ENCODE measurements around the gene GRK2. TPM values are rescaled to one million over a fixed set of nuclear protein-coding genes. Genes with fewer than 3 reads are reported as not detected.

The GRK2 gene
- total and polyA plus RNA-seq, 5 donors from 2014 or later: 13.2 to 295 (median 25.4) TPM

DNA sequence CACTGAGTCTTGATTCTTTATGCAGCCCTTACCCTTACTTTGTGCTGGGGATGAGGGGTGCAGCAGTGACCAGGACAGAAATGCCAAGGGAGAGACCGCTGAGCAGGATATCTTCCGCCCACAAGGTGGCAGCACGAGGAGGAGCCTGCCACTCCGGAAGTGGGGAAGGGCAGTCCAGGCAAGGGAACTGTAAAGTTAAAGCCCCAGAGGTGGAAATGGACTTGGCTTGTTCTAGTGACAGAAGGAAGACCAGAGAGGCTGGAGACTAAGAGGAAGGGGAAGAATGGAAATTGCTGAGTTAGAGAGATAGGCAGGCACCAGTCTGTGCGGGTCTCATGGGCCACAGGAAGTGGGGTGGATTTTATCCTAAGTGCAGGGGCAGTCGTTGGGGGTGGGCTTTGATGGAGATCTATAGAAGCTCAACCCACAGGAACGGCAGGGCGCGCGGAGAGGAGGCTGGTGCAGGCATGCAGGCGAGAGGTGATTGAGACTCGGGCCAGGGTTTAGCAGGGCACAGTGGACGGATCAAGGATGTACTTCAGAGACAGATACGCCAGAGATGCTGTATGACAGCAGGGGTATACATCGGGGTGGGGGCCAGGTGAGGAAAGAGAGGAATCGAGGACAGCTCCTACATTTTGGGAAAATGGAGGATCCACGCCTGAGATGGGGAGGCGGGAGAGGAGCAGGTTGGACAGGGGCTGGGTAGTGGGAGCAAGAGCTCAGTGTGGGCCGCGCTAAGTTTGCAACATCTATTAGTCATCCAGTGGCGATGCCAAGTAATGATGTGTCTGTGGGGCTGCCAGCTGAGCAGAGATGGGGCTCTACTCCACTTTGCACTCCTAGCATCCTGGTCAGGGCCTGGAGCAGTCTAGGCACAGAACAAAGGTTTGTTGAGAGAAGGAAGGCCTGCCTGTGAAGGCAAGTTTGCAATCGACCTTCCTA, 3.3 kb upstream of the GRK2 start:
- peaks cover 9% of the 10 kb centered on the region for H3K36me3 Mint-ChIP-seq
- no peaks in the 10 kb centered on the region for H3K9me3 ChIP-seq (ENCODE audit: control insufficient read depth in 2 of 2, low read length in 2 of 2)
- H3K4me3 Mint-ChIP-seq: peak overlapping the region; percentile 38 to 84 (median 73)
- H3K27me3 ChIP-seq (ENCODE audit: control insufficient read depth, insufficient read depth, low read length): peaks cover 2% of the 10 kb centered on the region
- no peak overlapping the region for H3K27ac ChIP-seq (ENCODE audit: insufficient read depth, low read length, poor library complexity, severe bottlenecking)
- peak overlapping the region in 2 of 3 donors; percentile 48 to 81 for H3K27ac Mint-ChIP-seq
- peak; percentile 47 to 51 for ATAC-seq (ENCODE audit: low read depth in 2 of 2)
- peak; percentile 64 to 82 (median 71) for DNase-seq
- no peaks in the 10 kb centered on the region for H3K36me3 ChIP-seq (ENCODE audit: control insufficient read depth, insufficient read depth, low read length)
- peaks cover 0 to 3% (median 0%) of the 10 kb centered on the region in 7 donors for H3K9me3 Mint-ChIP-seq
- H3K4me1 ChIP-seq (ENCODE audit: control insufficient read depth, insufficient read depth, low read length, poor library complexity, severe bottlenecking): peaks cover 34% of the 10 kb centered on the region
- peaks cover 11% of the 10 kb centered on the region for H3K27me3 Mint-ChIP-seq
- H3K4me3 ChIP-seq (ENCODE audit: low read depth, low read length): peak overlapping the region; percentile 53
- H3K4me1 Mint-ChIP-seq: peaks cover 9 to 55% (median 35%) of the 10 kb centered on the region in 4 donors

- Histone ChIP-seq H3K27me3 (ENCODE audit: control insufficient read depth, insufficient read depth, low read length) (peaks cover 2% of the 10 kb centered on the region), H3K4me1 (ENCODE audit: control insufficient read depth, insufficient read depth, low read length, poor library complexity, severe bottlenecking) (peaks cover 47% of the 10 kb centered on the region), H3K4me3 (ENCODE audit: low read depth, low read length) (no peak overlapping the region), H3K36me3 (ENCODE audit: control insufficient read depth, insufficient read depth, low read length) (peaks cover 2% of the 10 kb centered on the region), H3K9me3 (ENCODE audit: control insufficient read depth in 2 of 2, low read length in 2 of 2) (no peaks in the 10 kb centered on the region), H3K27ac (ENCODE audit: insufficient read depth, low read length, poor library complexity, severe bottlenecking) (no peak overlapping the region)
- Mint-ChIP-seq H3K27ac (peak overlapping the region; percentile 6 to 91 (median 86)), H3K36me3 (peaks cover 12% of the 10 kb centered on the region), H3K4me3 (peak overlapping the region; percentile 70 to 95 (median 90)), H3K4me1 (peaks cover 12 to 64% (median 44%) of the 10 kb centered on the region in 4 donors), H3K9me3 (peaks cover 0 to 3% (median 0%) of the 10 kb centered on the region in 7 donors), H3K27me3 (peaks cover 14% of the 10 kb centered on the region)
- ATAC-seq (ENCODE audit: low read depth in 2 of 2): no peak
- no peak for DNase-seq
Measured at GRCh38 chr11:67264260-67264659, 2.0 kb upstream of the GRK2 start.

DNA sequence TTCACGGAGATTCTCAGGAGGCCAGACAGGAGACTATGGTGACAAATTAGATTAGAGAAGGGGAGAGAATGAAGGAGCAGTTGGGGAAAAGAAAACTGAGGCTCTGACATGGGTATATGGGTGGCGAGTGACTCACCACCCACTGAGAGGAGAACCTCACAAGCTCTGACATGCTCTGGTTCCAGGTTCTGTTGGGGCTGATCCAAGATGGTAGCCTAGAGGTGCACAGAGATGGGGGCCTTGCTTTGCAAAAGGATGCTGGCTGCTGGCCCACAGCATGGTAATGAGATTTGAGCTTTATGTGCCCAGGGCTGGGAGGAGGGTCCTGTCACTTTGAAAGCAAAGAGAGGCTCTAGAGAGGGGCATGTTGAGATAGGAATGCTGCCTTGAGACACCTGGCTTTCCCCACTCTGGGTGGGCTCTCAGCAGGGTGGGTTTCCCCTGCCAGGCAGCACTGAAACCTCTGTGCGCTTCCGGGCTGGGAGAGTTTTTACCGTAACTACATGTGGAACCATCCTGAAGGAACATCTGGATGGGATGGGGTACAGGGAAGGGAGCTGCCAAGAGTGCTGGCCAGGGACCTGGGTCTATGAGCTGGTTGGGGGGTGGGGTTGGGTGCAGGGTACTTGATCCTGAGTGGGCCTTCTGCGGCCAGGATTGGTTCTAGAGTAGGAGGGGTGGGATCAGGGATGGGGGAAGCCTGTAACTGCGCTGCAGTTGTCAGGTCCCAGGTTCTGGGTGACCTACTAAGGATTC, 1.2 kb upstream of the GRK2 start:
- Mint-ChIP-seq H3K27ac (peak overlapping the region; percentile 86 to 91 (median 90)), H3K4me3 (peak overlapping the region; percentile 82 to 95 (median 89)), H3K36me3 (peaks cover 13% of the 10 kb centered on the region), H3K9me3 (peaks cover 0 to 3% (median 0%) of the 10 kb centered on the region in 7 donors), H3K4me1 (peaks cover 12 to 68% (median 42%) of the 10 kb centered on the region in 4 donors), H3K27me3 (peaks cover 14% of the 10 kb centered on the region)
- Histone ChIP-seq H3K4me3 (ENCODE audit: low read depth, low read length) (no peak overlapping the region), H3K36me3 (ENCODE audit: control insufficient read depth, insufficient read depth, low read length) (peaks cover 5% of the 10 kb centered on the region), H3K9me3 (ENCODE audit: control insufficient read depth in 2 of 2, low read length in 2 of 2) (no peaks in the 10 kb centered on the region), H3K27me3 (ENCODE audit: control insufficient read depth, insufficient read depth, low read length) (peaks cover 2% of the 10 kb centered on the region), H3K4me1 (ENCODE audit: control insufficient read depth, insufficient read depth, low read length, poor library complexity, severe bottlenecking) (peaks cover 55% of the 10 kb centered on the region), H3K27ac (ENCODE audit: insufficient read depth, low read length, poor library complexity, severe bottlenecking) (peak overlapping the region; percentile 55)
- ATAC-seq (ENCODE audit: low read depth in 2 of 2) (no peak), DNase-seq (no peak)

GRCh38 chr11:67265633-67266448, 432 bp upstream of the GRK2 start:
- Histone ChIP-seq H3K9me3 (ENCODE audit: control insufficient read depth in 2 of 2, low read length in 2 of 2) (no peaks in the 10 kb centered on the region), H3K27ac (ENCODE audit: insufficient read depth, low read length, poor library complexity, severe bottlenecking) (peak overlapping the region; percentile 55), H3K27me3 (ENCODE audit: control insufficient read depth, insufficient read depth, low read length) (peaks cover 2% of the 10 kb centered on the region), H3K36me3 (ENCODE audit: control insufficient read depth, insufficient read depth, low read length) (peaks cover 5% of the 10 kb centered on the region), H3K4me3 (ENCODE audit: low read depth, low read length) (peak overlapping the region; percentile 41), H3K4me1 (ENCODE audit: control insufficient read depth, insufficient read depth, low read length, poor library complexity, severe bottlenecking) (peaks cover 63% of the 10 kb centered on the region)
- peak overlapping the region; percentile 82 to 95 (median 89) for H3K4me3 Mint-ChIP-seq
- DNase-seq (peak; percentile 69 to 77 (median 71)), ATAC-seq (ENCODE audit: low read depth in 2 of 2) (peak; percentile 52 to 63)
- peaks cover 14% of the 10 kb centered on the region for H3K27me3 Mint-ChIP-seq
- peaks cover 12 to 72% (median 48%) of the 10 kb centered on the region in 4 donors for H3K4me1 Mint-ChIP-seq
- peak overlapping the region; percentile 86 to 91 (median 90) for H3K27ac Mint-ChIP-seq
- peaks cover 0 to 3% (median 0%) of the 10 kb centered on the region in 7 donors for H3K9me3 Mint-ChIP-seq
- peaks cover 21% of the 10 kb centered on the region for H3K36me3 Mint-ChIP-seq

GRCh38 chr11:67267188-67268080, 1.2 kb downstream of the GRK2 start:
- Mint-ChIP-seq H3K36me3 (peaks cover 24% of the 10 kb centered on the region), H3K9me3 (peaks cover 0 to 3% (median 0%) of the 10 kb centered on the region in 7 donors), H3K4me3 (peak overlapping the region; percentile 97 to 99 (median 98)), H3K4me1 (peaks cover 12 to 78% (median 56%) of the 10 kb centered on the region in 4 donors), H3K27me3 (peaks cover 8% of the 10 kb centered on the region), H3K27ac (peak overlapping the region; percentile 95 to 96 (median 96))
- H3K4me1 ChIP-seq (ENCODE audit: control insufficient read depth, insufficient read depth, low read length, poor library complexity, severe bottlenecking): peaks cover 67% of the 10 kb centered on the region
- DNase-seq (peak in 2 of 3 donors; percentile 49 to 77), ATAC-seq (ENCODE audit: low read depth in 2 of 2) (no peak)
- peaks cover 5% of the 10 kb centered on the region for H3K36me3 ChIP-seq (ENCODE audit: control insufficient read depth, insufficient read depth, low read length)
- H3K4me3 ChIP-seq (ENCODE audit: low read depth, low read length): peak overlapping the region; percentile 91
- no peaks in the 10 kb centered on the region for H3K27me3 ChIP-seq (ENCODE audit: control insufficient read depth, insufficient read depth, low read length)
- H3K27ac ChIP-seq (ENCODE audit: insufficient read depth, low read length, poor library complexity, severe bottlenecking): peak overlapping the region; percentile 80
- H3K9me3 ChIP-seq (ENCODE audit: control insufficient read depth in 2 of 2, low read length in 2 of 2): no peaks in the 10 kb centered on the region

GRCh38 chr11:67268081-67268961, 2.0 kb downstream of the GRK2 start:
- H3K36me3 ChIP-seq (ENCODE audit: control insufficient read depth, insufficient read depth, low read length): peaks cover 9% of the 10 kb centered on the region
- H3K4me1 ChIP-seq (ENCODE audit: control insufficient read depth, insufficient read depth, low read length, poor library complexity, severe bottlenecking): peaks cover 67% of the 10 kb centered on the region
- peak; percentile 39 to 40 for ATAC-seq (ENCODE audit: low read depth in 2 of 2)
- peaks cover 7 to 78% (median 47%) of the 10 kb centered on the region in 4 donors for H3K4me1 Mint-ChIP-seq
- H3K27ac Mint-ChIP-seq: peak overlapping the region; percentile 95 to 96 (median 96)
- H3K4me3 Mint-ChIP-seq: peak overlapping the region; percentile 97 to 99 (median 98)
- H3K9me3 Mint-ChIP-seq: peaks cover 0 to 3% (median 0%) of the 10 kb centered on the region in 7 donors
- peak; percentile 44 to 86 (median 61) for DNase-seq
- peak overlapping the region; percentile 80 for H3K27ac ChIP-seq (ENCODE audit: insufficient read depth, low read length, poor library complexity, severe bottlenecking)
- H3K36me3 Mint-ChIP-seq: peaks cover 24% of the 10 kb centered on the region
- H3K27me3 Mint-ChIP-seq: peaks cover 5% of the 10 kb centered on the region
- H3K27me3 ChIP-seq (ENCODE audit: control insufficient read depth, insufficient read depth, low read length): no peaks in the 10 kb centered on the region
- H3K9me3 ChIP-seq (ENCODE audit: control insufficient read depth in 2 of 2, low read length in 2 of 2): no peaks in the 10 kb centered on the region
- peak overlapping the region; percentile 91 for H3K4me3 ChIP-seq (ENCODE audit: low read depth, low read length)

Measured in CD4-positive, CD25-positive, alpha-beta regulatory T cell (primary cell).